HG03558 (cell line): ENCODE measurements around the gene SLC17A4.
"Not testable (repeated sequence)": the region's sequence is repeated elsewhere in the genome, so short reads cannot be mapped to it uniquely, and the experiment has no call there.

ENCODE experiments used
- ATAC-seq: cut with Tn5 transposase; IDR thresholded peaks from one replicate; pipeline ENCODE4 v1.9.1; 2021; ENCODE audit warnings: moderate number of reproducible peaks; ENCODE audit not compliant: unreplicated experiment; ENCODE audit errors: extremely low read depth

Gene SLC17A4

DNA sequence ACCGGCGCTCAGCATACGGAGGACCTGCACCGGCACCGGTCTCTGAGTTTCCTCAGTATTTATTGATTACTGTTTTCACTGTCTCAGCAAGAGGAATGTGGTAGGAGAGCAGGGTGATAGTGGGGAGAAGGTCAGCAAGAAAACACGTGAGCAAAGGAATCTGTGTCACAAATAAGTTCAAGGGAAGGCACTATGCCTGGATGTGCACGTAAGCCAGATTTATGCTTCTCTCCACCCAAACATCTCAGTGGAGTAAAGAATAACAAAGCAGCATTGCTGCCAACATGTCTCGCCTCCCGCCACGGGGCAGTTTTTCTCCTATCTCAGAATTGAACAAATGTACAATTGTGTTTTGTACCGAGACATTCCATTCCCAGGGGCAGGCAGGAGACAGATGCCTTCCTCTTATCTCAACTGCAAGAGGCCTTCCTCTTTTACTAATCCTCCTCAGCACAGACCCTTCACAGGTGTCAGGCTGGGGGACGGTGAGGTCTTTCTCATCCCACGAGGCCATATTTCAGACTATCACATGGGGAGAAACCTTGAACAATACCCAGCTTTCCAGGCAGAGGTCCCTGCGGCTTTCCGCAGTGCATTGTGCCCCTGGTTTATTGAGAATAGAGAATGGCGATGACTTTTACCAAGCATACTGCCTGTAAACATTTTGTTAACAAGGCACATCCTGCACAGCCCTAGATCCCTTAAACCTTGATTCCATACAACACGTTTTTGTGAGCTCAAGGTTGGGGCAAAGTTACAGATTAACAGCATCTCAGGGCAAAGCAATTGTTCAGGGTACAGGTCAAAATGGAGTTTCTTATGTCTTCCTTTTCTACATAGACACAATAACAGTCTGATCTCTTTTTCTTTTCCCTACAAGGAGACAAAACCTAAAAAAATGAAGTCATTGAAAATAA is 5.7 kb upstream of the SLC17A4 start:
- not testable (repeated sequence) for ATAC-seq

DNA sequence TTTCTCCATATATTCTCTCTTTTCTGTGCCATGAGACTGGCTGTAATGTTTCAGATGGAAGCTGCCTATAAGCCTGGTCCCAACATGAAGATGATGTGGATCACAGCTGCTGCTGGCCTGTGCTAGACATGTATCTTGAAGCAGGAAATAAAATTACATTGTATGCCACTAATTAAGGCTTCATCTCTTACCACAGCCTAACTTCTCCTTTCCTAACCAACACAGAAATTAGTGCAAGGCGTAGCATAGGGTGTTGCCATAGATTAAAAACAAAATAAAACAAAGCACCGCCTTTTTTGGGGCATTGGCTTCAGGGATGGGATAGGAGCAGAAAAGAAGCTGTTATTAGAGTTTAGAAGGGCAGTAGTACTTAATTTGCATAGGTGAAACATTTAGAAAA is 4.7 kb upstream of the SLC17A4 start:
- no peak for ATAC-seq

- ATAC-seq = no peak
Measured at GRCh38 chr6:25750906-25751305, 3.6 kb upstream of the SLC17A4 start.

DNA sequence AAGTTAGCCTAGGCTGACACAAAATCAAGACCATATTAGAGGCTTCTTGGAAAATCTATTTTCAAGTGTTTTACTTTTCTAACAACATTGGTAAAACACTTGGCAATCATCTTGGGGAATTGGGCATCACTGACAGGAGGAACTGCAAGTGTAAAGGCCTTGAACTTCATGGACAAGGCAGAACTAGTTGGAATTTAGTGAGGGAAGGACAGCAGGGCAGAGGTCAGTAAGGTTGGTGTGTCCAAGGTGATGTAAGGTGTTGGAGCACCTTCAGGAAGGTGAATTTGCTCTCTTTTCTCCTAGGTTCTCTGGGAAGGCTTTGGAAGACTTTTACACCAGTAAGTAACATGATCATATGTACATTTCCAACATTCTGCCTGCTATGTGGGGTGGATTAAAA is 1.5 kb upstream of the SLC17A4 start:
- ATAC-seq = no peak

DNA sequence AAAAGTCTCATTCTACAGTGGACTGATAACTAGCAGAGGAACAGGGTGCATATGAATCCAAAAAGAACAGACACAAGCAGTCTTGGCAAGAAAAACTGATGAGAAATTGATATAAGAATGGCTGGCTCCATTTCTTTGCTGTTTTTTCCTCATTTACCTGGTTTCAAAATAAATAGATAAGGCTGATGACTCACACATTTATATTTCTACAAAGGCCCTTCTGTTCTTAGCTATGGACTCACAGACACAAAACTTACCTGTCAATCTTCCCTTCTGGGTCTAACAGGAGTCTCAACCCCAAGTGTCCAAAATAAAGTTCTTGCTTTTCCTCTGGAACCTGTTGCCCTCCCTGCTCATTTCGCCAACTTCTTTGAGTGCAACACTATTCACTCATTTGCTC is 941 bp downstream of the SLC17A4 start:
- no peak for ATAC-seq

DNA sequence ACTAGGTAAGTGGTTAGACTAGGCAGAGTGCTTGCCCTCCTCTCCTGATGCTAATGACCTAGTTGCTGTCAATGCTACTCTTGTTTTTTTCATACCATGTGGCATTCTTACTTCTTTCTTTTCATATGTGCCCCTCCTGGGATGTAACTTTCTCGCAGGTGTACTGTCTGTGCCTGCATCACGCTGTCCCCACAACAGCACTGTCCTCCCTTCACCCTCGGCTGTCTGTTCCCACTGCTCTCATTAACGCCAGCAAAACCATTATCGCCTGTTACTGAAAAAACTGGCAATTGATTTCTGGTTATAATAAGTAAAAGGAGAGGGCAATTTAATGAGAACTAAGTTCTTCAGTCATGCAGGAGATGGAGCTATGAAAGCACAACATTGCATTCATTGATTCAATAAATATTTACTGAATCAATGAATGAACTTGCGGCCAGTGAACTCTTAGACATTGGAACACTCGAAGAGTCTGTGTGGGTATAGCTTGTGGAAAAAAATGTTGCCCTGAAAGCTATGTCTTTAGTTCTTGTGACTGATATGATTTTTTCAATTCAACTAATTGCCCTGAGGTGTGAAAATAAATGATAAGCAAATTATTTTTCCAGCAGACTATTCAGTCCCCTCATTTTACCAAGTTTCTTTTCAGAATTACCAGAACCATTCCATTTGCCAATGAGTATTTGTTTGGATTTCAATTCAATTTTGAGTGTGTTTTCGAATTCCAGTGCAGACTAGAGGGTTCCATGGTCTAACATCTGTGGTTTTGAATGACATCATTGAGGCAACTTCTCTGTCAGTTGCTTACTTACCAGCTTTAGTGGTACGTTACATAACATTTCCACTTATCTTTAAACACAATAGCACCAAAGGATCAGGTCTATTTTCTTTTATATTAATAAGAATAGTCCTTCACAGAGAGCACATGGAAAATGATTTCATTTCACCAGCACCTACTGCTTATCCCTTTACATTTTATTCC is 2.1 kb downstream of the SLC17A4 start:
- no peak for ATAC-seq

DNA sequence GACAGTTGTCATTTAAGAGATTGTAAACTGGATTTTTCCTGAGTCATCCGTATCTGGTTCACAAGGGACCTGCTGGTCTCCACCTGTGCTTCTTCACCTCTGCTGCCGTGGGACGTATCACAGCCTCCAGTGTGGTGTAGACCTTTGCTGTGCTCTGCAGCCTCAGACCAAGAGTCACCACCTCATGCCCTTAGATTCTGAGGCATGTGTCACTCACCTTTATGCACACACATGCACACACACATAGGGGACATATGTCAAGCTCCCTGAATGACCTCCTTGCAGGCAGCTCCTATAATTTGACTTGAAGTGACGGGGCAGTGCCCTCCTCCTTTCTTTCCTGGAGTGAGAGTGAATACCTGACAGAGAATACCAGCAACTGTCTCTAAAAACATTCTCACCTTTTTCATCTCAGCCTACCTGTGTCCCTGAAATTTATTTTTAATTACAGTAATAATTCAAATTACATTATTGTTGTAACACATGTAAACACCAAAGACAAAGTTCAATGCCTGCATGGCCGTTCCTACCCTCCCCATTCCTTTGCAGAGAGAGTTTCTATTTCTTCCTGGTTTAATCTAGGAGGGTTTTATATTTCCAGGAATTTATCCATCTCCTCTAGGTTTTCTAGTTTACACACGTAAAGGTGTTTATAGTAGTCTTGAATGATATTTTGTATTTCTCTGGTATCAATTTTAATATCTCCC is 3.5 kb downstream of the SLC17A4 start:
- no peak for ATAC-seq

DNA sequence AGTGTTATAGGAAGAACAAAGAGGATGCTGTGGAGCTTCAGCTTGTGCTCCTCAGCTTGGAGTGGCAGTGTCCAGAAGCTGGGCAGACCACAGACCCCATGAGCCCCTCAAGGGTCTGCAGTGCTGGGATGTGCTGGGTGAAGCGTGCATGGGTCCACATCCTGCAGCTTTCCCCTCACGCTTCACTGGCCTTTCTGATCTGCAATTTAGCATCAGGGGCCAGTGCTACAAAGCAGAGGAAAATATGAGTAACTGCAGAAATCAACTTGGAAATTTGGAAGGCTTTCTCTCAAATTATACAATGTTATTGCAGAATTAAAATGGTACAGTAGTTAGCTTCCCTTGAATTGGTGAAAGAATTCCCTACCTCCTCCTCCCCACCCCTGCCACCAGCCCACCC is 10.1 kb downstream of the SLC17A4 start:
- ATAC-seq = no peak

GRCh38 chr6:25768566-25768965 is 14.0 kb downstream of the SLC17A4 start:
- ATAC-seq = no peak

GRCh38 chr6:25769983-25770382 is 15.4 kb downstream of the SLC17A4 start:
- no peak for ATAC-seq

GRCh38 chr6:25774120-25774715 is 19.7 kb downstream of the SLC17A4 start:
- no peak for ATAC-seq

GRCh38 chr6:25777031-25777430 is 22.5 kb downstream of the SLC17A4 start:
- ATAC-seq = no peak

DNA sequence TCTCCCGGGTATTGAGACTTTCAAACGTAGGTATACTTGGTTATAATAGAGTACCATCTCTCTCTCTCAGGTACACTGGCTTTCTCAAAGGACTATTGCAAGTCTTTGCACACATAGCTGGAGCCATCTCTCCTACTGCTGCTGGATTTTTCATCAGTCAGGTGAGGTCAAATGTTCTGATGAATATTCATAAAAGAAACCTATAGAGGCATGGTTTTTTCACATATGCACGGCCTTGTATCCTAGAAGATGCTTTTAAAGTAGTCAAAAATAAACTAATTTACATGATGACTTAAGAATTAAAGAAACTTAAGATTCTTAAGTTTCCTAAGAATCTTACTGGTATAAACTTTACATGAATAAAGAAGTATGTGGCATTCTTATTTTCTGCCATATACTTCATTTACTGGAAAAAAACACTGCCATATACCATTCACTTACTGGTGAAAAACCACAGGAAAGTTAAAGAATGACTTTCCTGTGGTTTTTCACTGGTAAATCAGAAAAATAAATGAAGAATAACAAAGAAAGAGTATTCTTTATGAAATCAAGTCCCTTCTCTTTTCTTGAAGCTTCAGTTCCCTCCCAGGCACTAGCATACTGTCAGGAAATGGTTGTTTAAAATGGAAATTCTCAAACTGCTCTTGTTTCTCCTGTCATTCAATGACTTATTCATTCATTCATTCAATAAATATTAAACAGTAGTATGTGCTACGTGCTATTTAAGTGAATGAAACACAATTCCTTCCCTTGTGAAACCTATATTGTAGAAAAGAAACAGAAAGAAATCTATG is 23.5 kb downstream of the SLC17A4 start:
- no peak for ATAC-seq

DNA sequence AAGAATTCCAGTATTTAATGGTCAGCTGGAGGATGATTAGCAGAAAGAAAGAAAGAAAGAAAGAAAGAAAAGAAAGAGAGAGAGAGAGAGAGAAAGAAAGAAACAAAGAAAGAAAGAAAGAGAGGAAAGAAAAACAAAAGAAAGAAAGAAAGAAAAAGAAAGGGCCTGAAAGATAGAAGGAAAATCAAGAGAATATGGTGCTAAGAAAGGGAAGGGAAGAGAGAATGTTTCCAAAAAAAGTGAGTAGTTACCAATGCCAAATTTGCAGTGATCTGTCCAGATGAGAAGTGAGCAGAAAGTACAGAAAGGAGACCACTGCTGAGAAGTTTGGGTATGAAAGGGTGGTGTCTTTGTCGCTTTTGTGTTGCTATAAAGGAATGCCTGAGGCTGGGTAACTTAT is 26.6 kb downstream of the SLC17A4 start:
- no peak for ATAC-seq

- ATAC-seq = no peak
Measured at GRCh38 chr6:25787428-25787827, 32.9 kb downstream of the SLC17A4 start.

- ATAC-seq = no peak
Measured at GRCh38 chr6:25788305-25788922, 33.9 kb downstream of the SLC17A4 start.

- ATAC-seq = no peak
Measured at GRCh38 chr6:25789475-25789874, 34.9 kb downstream of the SLC17A4 start.

DNA sequence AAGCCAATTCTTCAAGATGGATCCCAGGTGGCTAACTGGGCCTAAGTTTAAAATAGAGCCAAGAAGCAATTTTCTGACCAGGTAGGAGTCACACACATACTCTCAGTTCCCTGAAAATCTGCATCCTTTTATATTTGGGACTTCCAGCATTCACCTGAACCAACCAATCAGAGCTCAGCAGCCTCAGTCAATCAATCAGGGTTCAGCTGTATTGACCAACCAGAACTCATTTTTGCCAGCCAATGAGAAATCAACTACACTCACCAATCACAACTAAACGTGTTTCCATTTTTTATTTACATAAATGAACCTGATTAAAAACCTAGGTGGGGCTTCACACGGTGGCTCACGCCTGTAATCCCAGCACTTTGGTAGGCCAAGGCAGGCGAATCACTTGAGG is 37.5 kb downstream of the SLC17A4 start:
- no peak for ATAC-seq

GRCh38 chr6:25793970-25794369 is 39.4 kb downstream of the SLC17A4 start:
- ATAC-seq = no peak
